ENCODE measurements around the gene PEAK1.
"Not testable (repeated sequence)": the region's sequence is repeated elsewhere in the genome, so short reads cannot be mapped to it uniquely, and the experiment has no call there.

PEAK1 gene

GRCh38 chr15:77311618-77312398 is 108.1 kb downstream of the PEAK1 start:
- no peak for DNase-seq (ENCODE audit: low read depth, low spot score)

- DNase-seq (ENCODE audit: low read depth, low spot score) = no peak
Observed at GRCh38 chr15:77311020-77311419, 108.9 kb downstream of the PEAK1 start.

GRCh38 chr15:77309392-77309791 is 110.5 kb downstream of the PEAK1 start:
- no peak for DNase-seq (ENCODE audit: low read depth, low spot score)

GRCh38 chr15:77305953-77306352 is 114.0 kb downstream of the PEAK1 start:
- DNase-seq (ENCODE audit: low read depth, low spot score) = no peak

GRCh38 chr15:77296773-77297337 is 123.0 kb downstream of the PEAK1 start:
- DNase-seq (ENCODE audit: low read depth, low spot score) = no peak

GRCh38 chr15:77295446-77295845 is 124.5 kb downstream of the PEAK1 start:
- DNase-seq (ENCODE audit: low read depth, low spot score) = peak; percentile 16

- no peak for DNase-seq (ENCODE audit: low read depth, low spot score)
Observed at GRCh38 chr15:77292969-77293558, 126.8 kb downstream of the PEAK1 start.

- no peak for DNase-seq (ENCODE audit: low read depth, low spot score)
Observed at GRCh38 chr15:77291107-77291506, 128.8 kb downstream of the PEAK1 start.

- DNase-seq (ENCODE audit: low read depth, low spot score) = no peak
Observed at GRCh38 chr15:77287385-77287784, 132.5 kb downstream of the PEAK1 start.

- DNase-seq (ENCODE audit: low read depth, low spot score) = no peak
Observed at GRCh38 chr15:77285057-77285997, 134.6 kb downstream of the PEAK1 start.

GRCh38 chr15:77282333-77282732 is 137.6 kb downstream of the PEAK1 start:
- peak; percentile 81 for DNase-seq (ENCODE audit: low read depth, low spot score)

GRCh38 chr15:77276943-77277342 is 143.0 kb downstream of the PEAK1 start:
- DNase-seq (ENCODE audit: low read depth, low spot score) = no peak

GRCh38 chr15:77276096-77276495 is 143.8 kb downstream of the PEAK1 start:
- no peak for DNase-seq (ENCODE audit: low read depth, low spot score)

GRCh38 chr15:77273136-77273535 is 146.8 kb downstream of the PEAK1 start:
- not testable (repeated sequence) for DNase-seq (ENCODE audit: low read depth, low spot score)

- peak; percentile 94 for DNase-seq (ENCODE audit: low read depth, low spot score)
Observed at GRCh38 chr15:77266708-77267386, 153.1 kb downstream of the PEAK1 start.

GRCh38 chr15:77255385-77255784 is 164.5 kb downstream of the PEAK1 start:
- DNase-seq (ENCODE audit: low read depth, low spot score) = no peak

GRCh38 chr15:77251662-77252061 is 168.2 kb downstream of the PEAK1 start:
- DNase-seq (ENCODE audit: low read depth, low spot score) = peak; percentile 58

- DNase-seq (ENCODE audit: low read depth, low spot score) = no peak
Observed at GRCh38 chr15:77247116-77247515, 172.8 kb downstream of the PEAK1 start.

GRCh38 chr15:77243716-77244401 is 176.0 kb downstream of the PEAK1 start:
- DNase-seq (ENCODE audit: low read depth, low spot score) = no peak

GRCh38 chr15:77243135-77243534 is 176.8 kb downstream of the PEAK1 start:
- DNase-seq (ENCODE audit: low read depth, low spot score) = no peak
